OCI-LY1 (cell line): ENCODE results near the gene PTCH1.

Experiments
- H2AFZ ChIP-seq: fragments of 200-600 bp; sonication (generic), shearing (Covaris generic); 2 replicates; pipeline ENCODE4 v1.6.0; 2014; ENCODE audit warnings: antibody characterized with exemption, mild to moderate bottlenecking, low read length
- H3F3A ChIP-seq: fragments of 200-600 bp; sonication (generic), shearing (Covaris generic); 2 replicates; pipeline ENCODE4 v1.6.0; 2014; ENCODE audit warnings: mild to moderate bottlenecking, antibody characterized with exemption, low read length, moderate library complexity; ENCODE audit not compliant: insufficient read depth
- H3K27ac ChIP-seq: fragments of 200-600 bp; sonication (generic); 2 replicates; pipeline ENCODE4 v1.5.1; 2014; ENCODE audit warnings: low read length, mixed run types, mild to moderate bottlenecking, low read depth; ENCODE audit not compliant: poor library complexity, severe bottlenecking
- H3K27me3 ChIP-seq: fragments of 200-600 bp; sonication (generic); 2 replicates; pipeline ENCODE4 v1.6.0; 2014; ENCODE audit warnings: antibody characterized with exemption, mild to moderate bottlenecking, low read length, moderate library complexity; ENCODE audit not compliant: insufficient read depth
- H3K36me3 ChIP-seq: fragments of 200-600 bp; sonication (generic); 2 replicates; pipeline ENCODE4 v1.6.1; 2014; ENCODE audit warnings: mild to moderate bottlenecking, antibody characterized with exemption, low read length, moderate library complexity, mixed read lengths; ENCODE audit not compliant: insufficient read depth
- H3K4me1 ChIP-seq: fragments of 200-600 bp; sonication (generic); 2 replicates; pipeline ENCODE4 v1.5.1; 2014; ENCODE audit warnings: mild to moderate bottlenecking, low read length, moderate library complexity; ENCODE audit not compliant: insufficient read depth, severe bottlenecking
- H3K4me2 ChIP-seq: fragments of 200-600 bp; sonication (generic), shearing (Covaris generic); 2 replicates; pipeline ENCODE4 v1.6.1; 2014; ENCODE audit warnings: low read length
- H3K4me3 ChIP-seq: fragments of 200-600 bp; sonication (generic); 2 replicates; pipeline ENCODE4 v1.5.1; 2014; ENCODE audit warnings: low read length, low read depth, mild to moderate bottlenecking, mixed read lengths; ENCODE audit not compliant: poor library complexity, severe bottlenecking
- H3K79me2 ChIP-seq: fragments of 200-600 bp; shearing (Covaris generic); 2 replicates; pipeline ENCODE4 v1.6.1; 2016; ENCODE audit warnings: mixed run types, low read length, mixed read lengths; ENCODE audit not compliant: insufficient read depth
- H3K9ac ChIP-seq: fragments of 200-600 bp; sonication (generic), shearing (Covaris generic); 2 replicates; pipeline ENCODE4 v1.6.1; 2014; ENCODE audit warnings: mild to moderate bottlenecking, low read length, mixed read lengths
- H3K9me2 ChIP-seq: fragments of 200-600 bp; sonication (generic), shearing (Covaris generic); 2 replicates; pipeline ENCODE4 v1.6.1; 2014; ENCODE audit warnings: low read depth, mild to moderate bottlenecking, low read length, mixed read lengths
- H3K9me3 ChIP-seq: fragments of 200-600 bp; shearing (Covaris generic); 2 replicates; pipeline ENCODE4 v1.6.1; 2014; ENCODE audit warnings: low read length, mixed read lengths
- H4K20me1 ChIP-seq: fragments of 200-600 bp; sonication (generic), shearing (Covaris generic); 2 replicates; pipeline ENCODE4 v1.6.0; 2016; ENCODE audit warnings: mild to moderate bottlenecking, low read length; ENCODE audit not compliant: insufficient read depth
- EZH2 ChIP-seq: fragments of 200-600 bp; sonication (generic), shearing (Covaris generic); IDR thresholded peaks from 2 replicates; pipeline ENCODE4 v1.8.0; 2017; ENCODE audit warnings: borderline replicate concordance, mixed run types, mild to moderate bottlenecking, antibody characterized with exemption, low read length, moderate library complexity, mixed read lengths
- TF ChIP-seq, protein P1 (sequence below): fragments of 200-600 bp; sonication (generic), shearing (Covaris generic); IDR thresholded peaks from 2 replicates; pipeline ENCODE4 v1.5.1; 2017; ENCODE audit warnings: mild to moderate bottlenecking, antibody characterized with exemption, low read length, moderate library complexity, mixed read lengths

PTCH1 gene

DNA sequence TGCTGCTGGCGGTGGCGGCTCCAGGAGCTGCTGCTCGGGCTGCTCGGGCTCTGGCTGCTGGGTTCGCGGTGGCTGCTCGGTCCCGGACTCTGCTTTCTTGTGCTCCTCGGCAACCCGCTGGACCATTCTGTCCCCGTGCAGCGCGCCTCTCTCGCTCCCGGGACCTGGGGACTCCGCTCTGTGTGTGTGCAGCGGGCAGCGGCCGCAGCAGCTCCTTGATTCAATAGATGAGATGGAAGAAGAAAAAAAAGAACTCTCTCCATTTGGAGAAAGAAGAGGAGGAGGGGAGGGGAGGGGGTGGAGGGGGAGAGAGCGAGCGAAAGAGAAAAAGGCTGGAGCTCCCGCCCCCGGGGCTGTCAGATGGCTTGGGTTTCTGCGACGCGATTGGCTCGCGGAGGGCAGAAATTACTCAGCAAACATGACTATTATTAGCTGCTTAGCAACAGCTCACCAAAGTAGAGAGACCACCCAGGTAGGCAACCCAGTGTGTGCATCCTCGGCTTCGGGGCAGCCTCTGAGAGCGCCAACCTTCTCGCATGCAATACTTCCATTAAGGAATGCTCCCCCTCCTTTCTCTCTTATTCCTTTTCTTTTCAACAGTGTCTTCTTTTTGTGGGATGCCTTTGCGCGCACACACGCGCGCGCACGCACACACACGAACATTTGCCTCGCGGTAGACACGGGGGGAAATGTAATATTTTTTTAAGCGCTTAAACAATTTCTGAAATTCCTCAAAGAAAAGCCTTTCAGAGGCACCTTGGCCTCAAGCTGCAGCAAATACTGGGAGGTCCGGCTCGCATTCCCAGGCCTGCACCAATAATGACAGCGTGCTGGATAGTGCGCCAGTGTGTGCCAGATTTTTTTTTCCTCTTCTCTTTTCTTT, 7.6 kb downstream of the PTCH1 start:
- peak overlapping the region; percentile 80 for H3K27ac ChIP-seq
- no peaks in the 10 kb centered on the region for H3K9me2 ChIP-seq
- H3K4me3 ChIP-seq = peak overlapping the region; percentile 91
- peaks cover 16% of the 10 kb centered on the region; the same call in 1 of the 2 replicates for H3K79me2 ChIP-seq
- H3K4me1 ChIP-seq = peaks cover 36% of the 10 kb centered on the region
- H4K20me1 ChIP-seq = no peaks in the 10 kb centered on the region
- H3K36me3 ChIP-seq = peaks cover 6% of the 10 kb centered on the region
- no peak for TF ChIP-seq EZH2
- H3K27me3 ChIP-seq = no peaks in the 10 kb centered on the region
- peak overlapping the region; percentile 79 for H3K4me2 ChIP-seq
- H3F3A ChIP-seq = no peaks in the 10 kb centered on the region
- H3K9me3 ChIP-seq = no peaks in the 10 kb centered on the region
- peak overlapping the region; percentile 96 for H3K9ac ChIP-seq
- H2AFZ ChIP-seq = no peak overlapping the region

GRCh38 chr9:95508242-95508967, 8.4 kb downstream of the PTCH1 start:
- Histone ChIP-seq H4K20me1 (no peaks in the 10 kb centered on the region), H3K36me3 (peaks cover 9% of the 10 kb centered on the region), H3K79me2 (peaks cover 20% of the 10 kb centered on the region), H3K9ac (peak overlapping the region; percentile 96), H3K4me2 (peak overlapping the region; percentile 79), H3K27ac (peak overlapping the region; percentile 94), H3K9me3 (no peaks in the 10 kb centered on the region), H3K4me3 (peak overlapping the region; percentile 91), H3K9me2 (no peaks in the 10 kb centered on the region), H3K4me1 (peaks cover 42% of the 10 kb centered on the region), H2AFZ (no peak overlapping the region), H3K27me3 (no peaks in the 10 kb centered on the region), H3F3A (no peaks in the 10 kb centered on the region)
- TF ChIP-seq, protein P1, sequence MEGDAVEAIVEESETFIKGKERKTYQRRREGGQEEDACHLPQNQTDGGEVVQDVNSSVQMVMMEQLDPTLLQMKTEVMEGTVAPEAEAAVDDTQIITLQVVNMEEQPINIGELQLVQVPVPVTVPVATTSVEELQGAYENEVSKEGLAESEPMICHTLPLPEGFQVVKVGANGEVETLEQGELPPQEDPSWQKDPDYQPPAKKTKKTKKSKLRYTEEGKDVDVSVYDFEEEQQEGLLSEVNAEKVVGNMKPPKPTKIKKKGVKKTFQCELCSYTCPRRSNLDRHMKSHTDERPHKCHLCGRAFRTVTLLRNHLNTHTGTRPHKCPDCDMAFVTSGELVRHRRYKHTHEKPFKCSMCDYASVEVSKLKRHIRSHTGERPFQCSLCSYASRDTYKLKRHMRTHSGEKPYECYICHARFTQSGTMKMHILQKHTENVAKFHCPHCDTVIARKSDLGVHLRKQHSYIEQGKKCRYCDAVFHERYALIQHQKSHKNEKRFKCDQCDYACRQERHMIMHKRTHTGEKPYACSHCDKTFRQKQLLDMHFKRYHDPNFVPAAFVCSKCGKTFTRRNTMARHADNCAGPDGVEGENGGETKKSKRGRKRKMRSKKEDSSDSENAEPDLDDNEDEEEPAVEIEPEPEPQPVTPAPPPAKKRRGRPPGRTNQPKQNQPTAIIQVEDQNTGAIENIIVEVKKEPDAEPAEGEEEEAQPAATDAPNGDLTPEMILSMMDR = no peak
- no peak for TF ChIP-seq EZH2

- no peaks in the 10 kb centered on the region for H4K20me1 ChIP-seq
- peak overlapping the region; percentile 96 for H3K9ac ChIP-seq
- peak overlapping the region; percentile 94 for H3K27ac ChIP-seq
- peaks cover 49% of the 10 kb centered on the region for H3K4me1 ChIP-seq
- TF ChIP-seq, protein P1 = no peak
- TF ChIP-seq EZH2 = no peak
- peaks cover 14% of the 10 kb centered on the region for H3K36me3 ChIP-seq
- H3F3A ChIP-seq = no peaks in the 10 kb centered on the region
- peaks cover 28% of the 10 kb centered on the region for H3K79me2 ChIP-seq
- no peaks in the 10 kb centered on the region for H3K9me2 ChIP-seq
- no peaks in the 10 kb centered on the region for H3K9me3 ChIP-seq
- peak overlapping the region; percentile 91 for H3K4me3 ChIP-seq
- H2AFZ ChIP-seq = no peak overlapping the region
- no peaks in the 10 kb centered on the region for H3K27me3 ChIP-seq
- H3K4me2 ChIP-seq = peak overlapping the region; percentile 79
These were observed 9.1 kb downstream of the PTCH1 start for GRCh38 chr9:95507464-95508241.
